IPS-20b (cell line): ENCODE results near the gene GAST.
A peak's percentile ranks its signal among the peaks of the same experiment; 100 is the strongest.
"Not testable (repeated sequence)": the region's sequence is repeated elsewhere in the genome, so short reads cannot be mapped to it uniquely, and the experiment has no call there.

Source experiments
- H3K27ac ChIP-seq: one replicate; pipeline ENCODE4 v1.5.1; 2013; ENCODE audit warnings: low read length
- H3K27me3 ChIP-seq: 2 replicates; pipeline ENCODE4 v1.6.1; 2013; ENCODE audit warnings: mild to moderate bottlenecking, low read length, inconsistent platforms; ENCODE audit not compliant: insufficient read depth
- H3K36me3 ChIP-seq: 2 replicates; pipeline ENCODE4 v1.6.1; 2013; ENCODE audit warnings: low read depth, mild to moderate bottlenecking, inconsistent platforms, low read length, moderate library complexity; ENCODE audit not compliant: insufficient read depth
- H3K4me1 ChIP-seq: 2 replicates; pipeline ENCODE4 v1.6.1; 2013; ENCODE audit warnings: mild to moderate bottlenecking, control low read depth, inconsistent platforms, low read length, moderate library complexity; ENCODE audit not compliant: insufficient read depth
- H3K4me3 ChIP-seq: 2 replicates; pipeline ENCODE4 v1.5.1; 2013; ENCODE audit warnings: mild to moderate bottlenecking, low read length, inconsistent platforms
- H3K9ac ChIP-seq: 2 replicates; pipeline ENCODE4 v1.6.1; 2013; ENCODE audit warnings: low read depth, mild to moderate bottlenecking, inconsistent platforms, low read length, moderate library complexity
- H3K9me3 ChIP-seq: 2 replicates; pipeline ENCODE4 v1.6.1; 2013; ENCODE audit warnings: mild to moderate bottlenecking, low read depth, low read length, inconsistent platforms; ENCODE audit not compliant: insufficient read depth

GAST gene

GRCh38 chr17:41697122-41697962, 14.8 kb upstream of the GAST start:
- H3K9ac ChIP-seq, result no peak overlapping the region
- no peak overlapping the region for H3K27ac ChIP-seq
- H3K4me1 ChIP-seq, result no peaks in the 10 kb centered on the region
- no peak overlapping the region for H3K4me3 ChIP-seq
- H3K27me3 ChIP-seq, result peaks cover 6% of the 10 kb centered on the region; the same call in 1 of the 2 replicates
- no peaks in the 10 kb centered on the region for H3K9me3 ChIP-seq
- H3K36me3 ChIP-seq, result peaks cover 15% of the 10 kb centered on the region

DNA sequence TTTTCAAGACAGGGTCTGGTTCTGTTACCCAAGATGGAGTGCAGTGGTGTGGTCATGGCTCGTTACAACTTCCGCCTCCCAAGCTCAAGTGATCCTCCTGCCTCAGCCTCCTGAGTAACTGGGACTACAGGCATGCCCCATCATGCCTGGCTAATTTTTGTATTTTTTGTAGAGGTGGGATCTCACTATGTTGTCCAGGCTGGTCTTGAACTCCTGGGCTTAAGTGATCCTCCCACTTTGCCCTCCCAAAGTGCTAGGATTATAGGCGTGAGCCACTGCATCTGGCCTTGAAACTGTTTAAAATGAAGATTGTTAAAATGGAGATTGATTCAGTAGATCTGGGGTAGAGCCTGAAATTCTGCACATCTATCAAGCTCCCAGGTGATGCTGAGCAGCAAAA, 11.3 kb upstream of the GAST start:
- H3K9ac ChIP-seq, H3K36me3 ChIP-seq, H3K27ac ChIP-seq, H3K4me1 ChIP-seq, H3K4me3 ChIP-seq, H3K9me3 ChIP-seq: not testable (repeated sequence)
- H3K27me3 ChIP-seq, result peaks cover 34% of the 10 kb centered on the region

GRCh38 chr17:41702712-41703111, 9.4 kb upstream of the GAST start:
- Histone ChIP-seq H3K27ac (no peak overlapping the region), H3K27me3 (peaks cover 53% of the 10 kb centered on the region), H3K9ac (no peak overlapping the region), H3K4me1 (peaks cover 12% of the 10 kb centered on the region; the same call in 1 of the 2 replicates), H3K36me3 (no peaks in the 10 kb centered on the region), H3K9me3 (no peaks in the 10 kb centered on the region), H3K4me3 (no peak overlapping the region)

DNA sequence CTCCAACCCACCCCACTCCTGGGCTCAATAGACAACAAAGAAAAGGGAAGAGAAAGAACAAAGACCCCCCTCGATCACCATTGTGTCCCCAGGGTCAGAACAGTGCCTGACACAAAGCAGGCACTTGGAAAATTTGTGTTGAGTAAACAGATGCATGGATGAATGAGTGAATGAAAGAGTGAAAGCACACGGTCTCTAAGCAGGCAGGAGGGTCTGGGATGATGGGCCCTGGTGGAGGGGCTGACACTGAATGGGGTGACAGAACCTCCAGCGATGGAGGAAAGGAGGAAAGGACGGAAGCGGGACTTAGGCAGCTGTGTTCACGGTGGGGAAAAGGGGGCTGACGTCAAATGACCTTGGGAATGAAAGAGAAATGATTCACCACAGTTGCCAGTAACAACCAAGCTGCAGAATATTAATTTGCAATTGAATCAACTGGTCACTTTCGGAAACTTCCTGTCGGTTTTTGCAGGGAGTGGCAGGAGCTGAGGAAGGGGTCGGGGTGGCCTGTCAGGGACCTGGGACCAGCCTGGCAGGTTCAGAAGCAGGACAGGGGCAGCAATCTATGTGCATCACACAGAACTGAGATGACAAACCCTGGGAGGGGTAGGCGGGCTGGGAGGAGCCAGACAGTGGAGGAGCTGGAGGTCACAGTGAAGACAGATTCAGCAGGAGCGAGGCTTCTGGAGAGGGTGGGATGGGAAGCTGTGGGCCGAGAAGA, 6.7 kb upstream of the GAST start:
- H3K27me3 ChIP-seq, result peaks cover 79% of the 10 kb centered on the region

DNA sequence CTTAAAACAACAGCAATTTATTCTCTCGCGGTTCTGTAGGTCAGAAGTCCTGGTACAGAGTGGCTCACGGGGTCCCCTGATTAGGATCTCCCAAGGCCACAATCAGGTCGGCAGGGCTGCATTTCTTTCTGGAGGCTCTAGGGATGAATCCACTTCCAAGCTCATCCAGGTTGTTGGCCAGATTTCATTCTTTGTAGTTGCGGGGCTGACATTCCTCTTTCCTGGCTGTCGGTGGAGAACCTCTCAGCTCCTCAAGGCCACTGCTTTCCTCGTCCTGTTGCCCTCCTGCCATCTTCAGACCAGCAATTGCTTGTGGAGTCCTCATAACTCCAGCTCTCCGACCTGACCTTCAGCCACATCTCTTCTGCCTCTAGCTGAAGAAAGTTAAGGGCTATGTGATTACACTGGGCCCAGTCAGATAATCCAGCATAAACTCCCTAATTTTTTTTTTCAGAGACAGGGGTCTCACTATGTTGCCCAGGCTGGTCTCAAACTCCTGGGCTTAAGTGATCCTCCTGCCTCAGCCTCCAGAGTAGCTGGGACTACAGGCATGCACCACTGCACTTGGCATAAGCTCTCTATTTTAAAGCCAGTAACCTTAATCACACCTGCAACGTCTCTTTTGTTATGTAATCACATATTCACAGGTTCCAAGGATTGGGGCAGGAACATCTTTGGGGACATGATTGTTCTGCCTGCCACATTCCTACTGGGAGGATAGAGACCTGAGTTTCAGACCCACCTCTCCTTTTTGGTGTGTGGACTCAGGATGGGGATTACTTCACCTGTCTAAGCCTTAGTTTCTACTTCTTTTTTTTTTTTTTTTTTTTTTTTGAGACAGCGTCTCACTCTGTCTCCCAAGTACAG, 4.1 kb upstream of the GAST start:
- H3K4me3 ChIP-seq, result no peak overlapping the region
- H3K27me3 ChIP-seq, result peaks cover 95% of the 10 kb centered on the region

More for the DNA sequence above, 6.7 kb upstream of the GAST start:
- no peak overlapping the region for H3K9ac ChIP-seq
- H3K36me3 ChIP-seq, result no peaks in the 10 kb centered on the region
- no peak overlapping the region for H3K27ac ChIP-seq
- no peaks in the 10 kb centered on the region for H3K9me3 ChIP-seq
- H3K4me3 ChIP-seq, result peak overlapping the region; percentile 21; the same call in 1 of the 2 replicates
- peaks cover 12% of the 10 kb centered on the region; the same call in 1 of the 2 replicates for H3K4me1 ChIP-seq

GRCh38 chr17:41710472-41711090, 1.6 kb upstream of the GAST start:
- H3K27me3 ChIP-seq, result peaks cover 83% of the 10 kb centered on the region
- no peak overlapping the region for H3K9ac ChIP-seq
- H3K27ac ChIP-seq, result no peak overlapping the region
- H3K36me3 ChIP-seq, result no peaks in the 10 kb centered on the region
- peaks cover 6% of the 10 kb centered on the region; the same call in 1 of the 2 replicates for H3K4me1 ChIP-seq
- H3K9me3 ChIP-seq, result no peaks in the 10 kb centered on the region
- no peak overlapping the region for H3K4me3 ChIP-seq

More for the DNA sequence above, 4.1 kb upstream of the GAST start:
- no peak overlapping the region for H3K27ac ChIP-seq
- H3K4me1 ChIP-seq, result peaks cover 12% of the 10 kb centered on the region; the same call in 1 of the 2 replicates
- H3K36me3 ChIP-seq, result no peaks in the 10 kb centered on the region
- no peaks in the 10 kb centered on the region for H3K9me3 ChIP-seq
- H3K9ac ChIP-seq, result no peak overlapping the region

DNA sequence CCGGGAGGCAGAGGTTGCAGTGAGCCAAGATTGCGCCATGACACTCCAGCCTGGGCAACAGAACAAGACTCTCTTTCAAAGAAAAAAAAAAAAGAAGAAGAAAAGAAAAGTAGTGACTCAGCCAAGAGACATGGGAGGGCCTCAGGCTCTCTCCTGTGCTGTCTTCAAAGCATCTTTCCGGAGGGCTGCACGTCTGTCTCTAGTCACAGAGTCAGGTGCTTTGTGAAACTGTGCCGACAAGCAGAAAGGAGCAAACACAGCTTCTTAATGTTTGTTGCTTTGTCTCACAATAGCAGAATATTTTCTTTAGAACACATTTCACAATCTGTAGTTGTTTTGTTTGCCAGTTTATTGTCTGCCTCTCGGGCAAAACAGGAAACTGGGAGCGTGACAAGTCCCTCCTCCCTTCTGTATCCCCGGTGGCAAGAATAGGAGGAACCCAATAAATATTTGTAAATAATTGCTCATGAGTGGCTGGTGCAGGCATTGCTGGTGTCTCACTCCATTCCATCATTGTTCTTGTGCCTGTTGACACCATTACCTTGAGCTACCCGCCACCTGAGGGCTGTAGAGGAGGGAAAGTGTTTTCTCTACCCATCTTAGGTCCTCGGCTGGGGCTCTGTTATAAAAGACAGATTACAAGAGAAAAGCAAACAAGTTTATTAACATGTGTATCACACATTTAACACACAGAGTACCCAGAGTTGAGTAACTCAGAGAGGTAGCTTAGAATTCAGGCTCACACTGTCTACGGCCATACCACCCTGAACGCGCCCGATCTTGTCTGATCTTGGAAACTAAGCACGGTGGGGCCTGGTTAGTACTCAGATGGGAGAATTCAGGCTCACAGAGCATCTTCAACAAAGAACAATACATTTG, 5.5 kb downstream of the GAST start:
- Histone ChIP-seq H3K9me3 (no peaks in the 10 kb centered on the region), H3K36me3 (no peaks in the 10 kb centered on the region), H3K4me1 (no peaks in the 10 kb centered on the region), H3K9ac (no peak overlapping the region), H3K27ac (no peak overlapping the region), H3K27me3 (peaks cover 21% of the 10 kb centered on the region; the same call in 1 of the 2 replicates), H3K4me3 (no peak overlapping the region)

GRCh38 chr17:41718287-41718645, 6.1 kb downstream of the GAST start:
- Histone ChIP-seq H3K36me3 (no peaks in the 10 kb centered on the region), H3K27me3 (peaks cover 16% of the 10 kb centered on the region; the same call in 1 of the 2 replicates), H3K9ac (no peak overlapping the region), H3K9me3 (no peaks in the 10 kb centered on the region), H3K4me3 (no peak overlapping the region), H3K4me1 (no peaks in the 10 kb centered on the region), H3K27ac (no peak overlapping the region)

- H3K27ac ChIP-seq, result no peak overlapping the region
- H3K36me3 ChIP-seq, result no peaks in the 10 kb centered on the region
- H3K27me3 ChIP-seq, result peaks cover 4% of the 10 kb centered on the region; the same call in 1 of the 2 replicates
- H3K9me3 ChIP-seq, result no peaks in the 10 kb centered on the region
- H3K4me1 ChIP-seq, result no peaks in the 10 kb centered on the region
- no peak overlapping the region for H3K4me3 ChIP-seq
- H3K9ac ChIP-seq, result no peak overlapping the region
Observed at GRCh38 chr17:41722231-41722630, 10.1 kb downstream of the GAST start.

GRCh38 chr17:41723801-41724475, 11.8 kb downstream of the GAST start:
- Histone ChIP-seq H3K27me3 (no peaks in the 10 kb centered on the region; the same call in 1 of the 2 replicates), H3K9ac (no peak overlapping the region), H3K27ac (no peak overlapping the region), H3K4me1 (no peaks in the 10 kb centered on the region), H3K4me3 (no peak overlapping the region), H3K9me3 (no peaks in the 10 kb centered on the region), H3K36me3 (no peaks in the 10 kb centered on the region)
